ENCODE results near the gene ZDHHC11B. TPM values are rescaled to one million over a fixed set of nuclear protein-coding genes. Genes with fewer than 3 reads are reported as not detected.
"Not testable (repeated sequence)": the region's sequence is repeated elsewhere in the genome, so short reads cannot be mapped to it uniquely, and the experiment has no call there.

The ZDHHC11B gene
- total RNA-seq, 2 donors from 2014 or later = 0.30 to 7.0 TPM

GRCh38 chr5:757346-757930, 27.1 kb downstream of the ZDHHC11B start:
- H3K4me3 Mint-ChIP-seq = no peak overlapping the region
- H3K27me3 Mint-ChIP-seq = no peaks in the 10 kb centered on the region
- peak overlapping the region; percentile 28 for H3K27ac Mint-ChIP-seq
- ATAC-seq (replicated peaks) = no peak
- H3K4me1 Mint-ChIP-seq = peaks cover 15% of the 10 kb centered on the region
- no peaks in the 10 kb centered on the region for H3K9me3 Mint-ChIP-seq
- H3K36me3 Mint-ChIP-seq (ENCODE audit: low read depth) = peaks cover 5% of the 10 kb centered on the region

DNA sequence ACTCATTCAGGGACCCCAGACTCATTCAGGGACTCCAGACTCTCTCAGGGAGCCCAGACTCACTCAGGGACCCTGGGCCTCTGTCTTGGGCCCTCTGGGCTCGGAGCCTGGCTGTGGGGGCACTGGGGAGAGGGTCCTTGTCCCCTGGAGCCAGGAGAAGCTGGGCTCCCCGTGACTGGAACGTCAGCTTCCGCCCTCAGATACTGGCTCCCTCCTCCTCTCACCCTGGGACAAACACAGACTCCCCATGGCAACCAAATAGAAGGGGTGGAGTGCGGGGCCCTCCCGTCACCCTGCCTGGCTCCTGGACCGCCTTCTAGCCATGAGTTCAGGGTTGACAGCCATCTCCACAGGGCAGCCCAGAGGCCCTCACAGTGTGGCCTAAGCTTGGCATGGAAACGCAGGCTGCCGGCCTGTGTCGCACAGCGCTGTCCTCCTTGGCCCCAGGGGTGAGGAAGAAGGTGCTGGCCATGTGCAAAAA, 27.6 kb downstream of the ZDHHC11B start:
- ATAC-seq (replicated peaks) = no peak
- peaks cover 5% of the 10 kb centered on the region for H3K36me3 Mint-ChIP-seq (ENCODE audit: low read depth)
- H3K4me3 Mint-ChIP-seq = no peak overlapping the region
- H3K27ac Mint-ChIP-seq = no peak overlapping the region
- H3K27me3 Mint-ChIP-seq = no peaks in the 10 kb centered on the region
- H3K9me3 Mint-ChIP-seq = no peaks in the 10 kb centered on the region
- H3K4me1 Mint-ChIP-seq = peaks cover 15% of the 10 kb centered on the region

DNA sequence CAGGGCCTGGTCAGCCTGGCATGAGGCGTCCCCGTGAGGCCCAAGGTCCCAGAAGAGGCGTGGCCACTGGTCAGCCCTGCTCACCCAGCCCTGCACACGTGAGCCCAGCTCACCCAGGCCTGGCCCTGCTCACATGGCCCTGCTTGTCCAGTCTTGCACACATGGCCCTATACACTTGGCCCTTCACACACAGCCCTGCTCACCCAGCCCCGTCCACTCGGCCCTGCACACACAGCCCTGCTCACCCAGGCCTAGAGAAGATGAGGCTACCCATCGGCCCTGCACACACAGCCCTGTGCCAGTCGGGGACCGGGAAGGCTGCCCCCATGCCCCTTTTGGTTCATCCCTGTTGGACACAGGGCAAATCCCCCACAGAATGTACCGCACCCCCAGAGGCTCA, 28.4 kb downstream of the ZDHHC11B start:
- H3K27ac Mint-ChIP-seq = no peak overlapping the region
- no peak for ATAC-seq (replicated peaks)
- H3K36me3 Mint-ChIP-seq (ENCODE audit: low read depth) = peaks cover 5% of the 10 kb centered on the region

DNA sequence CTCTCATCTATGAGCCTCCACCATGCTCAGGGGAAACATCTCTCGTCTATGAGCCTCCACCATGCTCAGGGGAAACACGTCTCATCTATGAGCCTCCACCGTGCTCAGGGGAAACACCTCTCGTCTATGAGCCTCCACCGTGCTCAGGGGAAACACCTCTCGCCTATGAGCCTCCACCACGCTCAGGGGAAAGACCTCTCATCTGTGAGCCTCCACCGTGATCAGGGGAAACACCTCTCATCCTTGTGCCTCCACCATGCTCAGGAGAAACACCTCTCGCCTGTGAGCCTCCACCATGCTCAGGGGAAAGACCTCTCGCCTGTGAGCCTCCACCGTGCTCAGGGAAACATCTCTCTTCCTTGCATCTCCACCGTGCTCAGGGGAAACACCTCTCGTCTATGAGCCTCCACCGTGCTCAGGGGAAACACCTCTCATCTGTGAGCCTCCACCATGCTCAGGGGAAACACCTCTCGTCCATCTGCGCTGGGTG, 30.3 kb downstream of the ZDHHC11B start:
- not testable (repeated sequence) for H3K36me3 Mint-ChIP-seq (ENCODE audit: low read depth); H3K27me3 Mint-ChIP-seq; H3K9me3 Mint-ChIP-seq
- H3K27ac Mint-ChIP-seq = peak overlapping the region; percentile 90
- peak overlapping the region; percentile 55 for H3K4me3 Mint-ChIP-seq
- ATAC-seq (replicated peaks) = peak; percentile 57
- peaks cover 13% of the 10 kb centered on the region for H3K4me1 Mint-ChIP-seq

More for the DNA sequence above, 28.4 kb downstream of the ZDHHC11B start:
- H3K27me3 Mint-ChIP-seq = no peaks in the 10 kb centered on the region
- peaks cover 15% of the 10 kb centered on the region for H3K4me1 Mint-ChIP-seq
- H3K4me3 Mint-ChIP-seq = no peak overlapping the region
- H3K9me3 Mint-ChIP-seq = no peaks in the 10 kb centered on the region

- H3K9me3 Mint-ChIP-seq; H3K36me3 Mint-ChIP-seq (ENCODE audit: low read depth); H3K27me3 Mint-ChIP-seq; H3K4me1 Mint-ChIP-seq: not testable (repeated sequence)
- H3K27ac Mint-ChIP-seq = peak overlapping the region; percentile 90
- ATAC-seq (replicated peaks) = peak; percentile 69
- peak overlapping the region; percentile 55 for H3K4me3 Mint-ChIP-seq
Measured at GRCh38 chr5:753567-754142, 30.9 kb downstream of the ZDHHC11B start.

- H3K4me1 Mint-ChIP-seq; ATAC-seq (replicated peaks); H3K36me3 Mint-ChIP-seq (ENCODE audit: low read depth); H3K4me3 Mint-ChIP-seq; H3K27me3 Mint-ChIP-seq; H3K9me3 Mint-ChIP-seq; H3K27ac Mint-ChIP-seq: not testable (repeated sequence)
Measured at GRCh38 chr5:752532-753115, 31.9 kb downstream of the ZDHHC11B start.

DNA sequence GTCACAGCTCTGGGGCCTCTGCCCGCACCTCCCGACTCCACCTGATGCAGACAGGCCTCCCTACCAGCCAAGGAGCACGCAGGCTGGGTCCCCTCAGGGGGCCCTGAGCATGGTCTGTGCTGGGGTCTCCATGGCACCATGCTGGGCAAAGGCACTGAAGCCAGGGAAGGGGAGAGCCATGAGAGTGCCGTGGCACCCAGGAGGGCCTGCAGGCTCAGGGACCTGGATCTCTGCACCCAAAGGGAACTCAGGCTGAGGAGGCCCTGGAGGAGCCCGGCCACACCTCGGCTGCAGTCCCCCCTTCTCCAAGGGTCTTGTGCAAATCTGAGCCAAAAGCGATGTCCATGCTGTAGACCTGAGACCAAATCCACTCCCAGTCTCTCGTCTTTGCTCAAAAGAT, 32.5 kb downstream of the ZDHHC11B start:
- not testable (repeated sequence) for H3K9me3 Mint-ChIP-seq; H3K4me3 Mint-ChIP-seq; H3K36me3 Mint-ChIP-seq (ENCODE audit: low read depth); H3K27ac Mint-ChIP-seq; H3K27me3 Mint-ChIP-seq; H3K4me1 Mint-ChIP-seq; ATAC-seq (replicated peaks)

GRCh38 chr5:751496-751895, 33.0 kb downstream of the ZDHHC11B start:
- peaks cover 8% of the 10 kb centered on the region for H3K4me1 Mint-ChIP-seq
- no peak for ATAC-seq (replicated peaks)
- H3K27me3 Mint-ChIP-seq = no peaks in the 10 kb centered on the region
- H3K27ac Mint-ChIP-seq = no peak overlapping the region
- no peaks in the 10 kb centered on the region for H3K9me3 Mint-ChIP-seq
- peaks cover 10% of the 10 kb centered on the region for H3K36me3 Mint-ChIP-seq (ENCODE audit: low read depth)
- no peak overlapping the region for H3K4me3 Mint-ChIP-seq

DNA sequence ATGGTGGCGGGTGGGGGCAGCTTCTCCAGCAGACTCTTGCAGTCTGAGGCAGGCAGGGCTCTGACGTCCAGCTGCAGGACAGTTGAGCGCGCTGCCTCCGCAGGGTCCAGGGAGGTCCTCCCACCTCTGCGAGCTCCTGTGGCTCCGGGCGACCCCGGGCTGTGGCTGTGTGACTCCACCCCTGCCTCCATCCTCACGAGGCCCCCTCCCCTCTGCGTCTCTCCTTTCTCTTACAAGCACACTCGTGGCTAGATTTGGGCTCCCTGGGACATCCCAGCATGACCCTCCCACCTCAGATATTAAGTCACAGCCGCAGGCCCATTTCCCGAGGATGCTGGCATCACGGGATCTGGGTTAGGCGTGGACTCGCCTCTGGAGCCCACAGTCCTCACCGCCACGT, 34.3 kb downstream of the ZDHHC11B start:
- not testable (repeated sequence) for H3K4me1 Mint-ChIP-seq, H3K27me3 Mint-ChIP-seq

DNA sequence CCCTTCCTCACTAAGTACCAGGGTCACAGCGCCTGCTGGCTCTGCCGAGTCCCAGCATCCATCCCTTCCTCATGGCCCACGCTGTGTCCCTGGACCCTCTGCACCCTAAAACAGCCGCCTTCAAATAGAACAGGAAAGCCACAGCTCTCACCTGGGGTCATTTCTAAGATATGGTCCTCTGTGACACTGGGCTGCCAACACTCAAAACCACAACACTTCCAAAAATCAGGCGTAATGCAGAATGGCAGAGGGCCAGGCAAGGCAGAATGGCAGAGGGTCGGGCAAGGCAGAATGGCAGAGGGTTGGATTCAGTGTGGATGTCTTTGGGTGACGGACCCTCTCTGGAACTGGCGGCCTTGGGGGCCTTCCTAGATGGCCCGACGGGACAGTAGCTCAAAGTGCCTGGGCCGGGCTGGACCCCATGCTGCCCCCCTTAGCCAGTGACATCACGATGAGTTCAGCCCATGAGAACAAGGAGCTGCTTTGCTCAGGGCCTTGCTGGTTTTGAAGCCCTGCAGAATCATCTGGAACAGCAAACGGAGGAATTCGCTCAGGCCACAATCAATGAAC, 35.3 kb downstream of the ZDHHC11B start:
- Mint-ChIP-seq H3K9me3 (no peaks in the 10 kb centered on the region), H3K4me1 (peaks cover 4% of the 10 kb centered on the region), H3K36me3 (ENCODE audit: low read depth) (peaks cover 8% of the 10 kb centered on the region), H3K4me3 (no peak overlapping the region), H3K27me3 (no peaks in the 10 kb centered on the region), H3K27ac (peak overlapping the region; percentile 70)
- ATAC-seq (replicated peaks) = no peak

More for the DNA sequence above, 34.3 kb downstream of the ZDHHC11B start:
- not testable (repeated sequence) for H3K36me3 Mint-ChIP-seq (ENCODE audit: low read depth); H3K4me3 Mint-ChIP-seq; ATAC-seq (replicated peaks); H3K9me3 Mint-ChIP-seq; H3K27ac Mint-ChIP-seq

- H3K27me3 Mint-ChIP-seq; ATAC-seq (replicated peaks); H3K36me3 Mint-ChIP-seq (ENCODE audit: low read depth); H3K4me1 Mint-ChIP-seq; H3K4me3 Mint-ChIP-seq; H3K9me3 Mint-ChIP-seq: not testable (repeated sequence)
- peak overlapping the region; percentile 70 for H3K27ac Mint-ChIP-seq
Measured at GRCh38 chr5:748011-748980, 36.2 kb downstream of the ZDHHC11B start.

- H3K4me3 Mint-ChIP-seq = not testable (repeated sequence)
Measured at GRCh38 chr5:747303-747844, 37.2 kb downstream of the ZDHHC11B start.

GRCh38 chr5:746258-746761, 38.2 kb downstream of the ZDHHC11B start:
- Mint-ChIP-seq H3K4me1 (no peaks in the 10 kb centered on the region), H3K36me3 (ENCODE audit: low read depth) (peaks cover 5% of the 10 kb centered on the region), H3K9me3 (no peaks in the 10 kb centered on the region), H3K4me3 (no peak overlapping the region), H3K27ac (no peak overlapping the region), H3K27me3 (no peaks in the 10 kb centered on the region)
- no peak for ATAC-seq (replicated peaks)

More at GRCh38 chr5:747303-747844, 37.2 kb downstream of the ZDHHC11B start:
- H3K27me3 Mint-ChIP-seq; H3K27ac Mint-ChIP-seq; H3K4me1 Mint-ChIP-seq; H3K9me3 Mint-ChIP-seq; ATAC-seq (replicated peaks); H3K36me3 Mint-ChIP-seq (ENCODE audit: low read depth): not testable (repeated sequence)

Data from activated T-helper 17 cell treated with anti-CD3 and anti-CD28 coated beads, Interleukin-2, amount 50 U/mL, for 72 hours (primary cell).